CD14-positive monocyte (primary cell): Measurements from ENCODE around the gene GPR17. TPM values are rescaled to one million over a fixed set of nuclear protein-coding genes. Genes with fewer than 3 reads are reported as not detected.

Source experiments
- DNase-seq, 3 donors: peaks; one replicate each; pipeline ENCODE4 v3.0.0-alpha.2; 2011 to 2022
- H2AFZ ChIP-seq: 2 replicates; pipeline ENCODE4 v1.6.0; 2012; ENCODE audit warnings: mild to moderate bottlenecking, low read depth, low read length, inconsistent platforms; ENCODE audit not compliant: insufficient read depth, poor library complexity, severe bottlenecking
- H3K27ac ChIP-seq, 2 donors: 1 replicate in 1 of 2; 2 replicates in 1 of 2; pipeline ENCODE4 v1.5.1; 2012 to 2013; ENCODE audit warnings: low read length in 2 of 2, control low read depth in 1 of 2, inconsistent platforms in 1 of 2, low read depth in 1 of 2, mild to moderate bottlenecking in 1 of 2
- H3K27me3 ChIP-seq, 2 donors: one replicate each; pipeline versions ENCODE4 v1.6.0 to v1.6.1; 2011 to 2013; ENCODE audit warnings: low read length in 2 of 2; ENCODE audit not compliant: control insufficient read depth in 2 of 2, insufficient read depth in 2 of 2
- H3K36me3 ChIP-seq, 2 donors: replicated peaks in 1 of 2; 1 replicate in 1 of 2; 2 replicates in 1 of 2; pipeline versions ENCODE4 v1.5.1 to v1.6.1; 2012 to 2013; ENCODE audit warnings: low read length in 2 of 2, control low read depth in 1 of 2, inconsistent platforms in 1 of 2, mild to moderate bottlenecking in 1 of 2; ENCODE audit not compliant: insufficient read depth in 2 of 2, control insufficient read depth in 1 of 2
- H3K4me1 ChIP-seq, 2 donors: 1 replicate in 1 of 2; 2 replicates in 1 of 2; pipeline versions ENCODE4 v1.5.1 to v1.6.1; 2012 to 2013; ENCODE audit warnings: low read length in 2 of 2, control low read depth in 1 of 2, inconsistent platforms in 1 of 2, mild to moderate bottlenecking in 1 of 2, moderate library complexity in 1 of 2; ENCODE audit not compliant: insufficient read depth in 2 of 2, control insufficient read depth in 1 of 2
- H3K4me2 ChIP-seq: replicated peaks from 2 replicates; pipeline ENCODE3; 2012; ENCODE audit warnings: low read length, moderate library complexity, mild to moderate bottlenecking; ENCODE audit not compliant: poor library complexity, severe bottlenecking; ENCODE audit errors: extremely low read depth
- H3K4me3 ChIP-seq, 3 experiments: fragments of 200-600 bp in 1 of 3; sonication (generic) in 1 of 3; replicated peaks in 1 of 3; 1 replicate in 2 of 3; 2 replicates in 1 of 3; pipeline ENCODE4 v1.5.1; 2011 to 2013; ENCODE audit warnings: low read length in 3 of 3, mild to moderate bottlenecking in 3 of 3, control low read depth in 2 of 3, low read depth in 2 of 3, inconsistent platforms in 1 of 3, moderate library complexity in 1 of 3
- H3K79me2 ChIP-seq: 2 replicates; pipeline ENCODE4 v1.6.0; 2012; ENCODE audit warnings: mild to moderate bottlenecking, control low read depth, inconsistent platforms, low read length, moderate library complexity; ENCODE audit not compliant: insufficient read depth
- H3K9ac ChIP-seq: 2 replicates; pipeline ENCODE4 v1.6.0; 2017; ENCODE audit warnings: low read length, mild to moderate bottlenecking; ENCODE audit not compliant: insufficient read depth, poor library complexity, severe bottlenecking
- H3K9me3 ChIP-seq, 2 donors: replicated peaks in 1 of 2; 1 replicate in 1 of 2; 2 replicates in 1 of 2; pipeline versions ENCODE4 v1.5.1 to v1.6.1; 2012 to 2013; ENCODE audit warnings: low read length in 2 of 2, control low read depth in 1 of 2; ENCODE audit not compliant: control insufficient read depth in 1 of 2, insufficient read depth in 1 of 2
- H4K20me1 ChIP-seq: 2 replicates; pipeline ENCODE4 v1.6.0; 2012; ENCODE audit warnings: mild to moderate bottlenecking, low read length, control low read depth, moderate library complexity; ENCODE audit not compliant: insufficient read depth
- H3K27ac Mint-ChIP-seq, 7 donors: one replicate each; pipeline ENCODE4 v1.8.0; 2020; ENCODE audit warnings: mild to moderate bottlenecking in 7 of 7, mixed read lengths in 7 of 7, moderate library complexity in 6 of 7, inconsistent platforms in 2 of 7
- H3K27me3 Mint-ChIP-seq, 3 donors: one replicate each; pipeline ENCODE4 v1.8.0; 2021 to 2022; ENCODE audit warnings: low read depth in 3 of 3, mild to moderate bottlenecking in 3 of 3, mixed read lengths in 3 of 3, moderate library complexity in 3 of 3, inconsistent platforms in 1 of 3
- H3K36me3 Mint-ChIP-seq, 2 donors: one replicate each; pipeline ENCODE4 v1.8.0; 2020; ENCODE audit warnings: mixed read lengths in 2 of 2, inconsistent platforms in 1 of 2, mild to moderate bottlenecking in 1 of 2
- H3K4me1 Mint-ChIP-seq: one replicate; pipeline ENCODE4 v1.8.0; 2020; ENCODE audit warnings: mild to moderate bottlenecking, mixed read lengths
- H3K4me3 Mint-ChIP-seq, 2 donors: one replicate each; pipeline ENCODE4 v1.8.0; 2020; ENCODE audit warnings: mild to moderate bottlenecking in 2 of 2, mixed read lengths in 2 of 2, moderate library complexity in 1 of 2
- H3K9me3 Mint-ChIP-seq, 7 donors: one replicate each; pipeline ENCODE4 v1.8.0; 2020 to 2022; ENCODE audit warnings: mixed read lengths in 7 of 7, mild to moderate bottlenecking in 6 of 7, moderate library complexity in 6 of 7, inconsistent platforms in 2 of 7
- WGBS: methylation state at CpG from one replicate; pipeline ENCODE4 v1.1.5; 2013; ENCODE audit warnings: missing lambda C conversion rate; ENCODE audit not compliant: insufficient coverage; 5-methylcytosine and 5-hydroxymethylcytosine counted together
- intact Hi-C, 2 donors: fragments of 100-400 bp; cut with micrococcal nuclease; formaldehyde crosslinking; loops; one replicate each; pipeline versions ENCODE4 v1.15.0 to v1.15.1; 2023
- polyA plus RNA-seq, 3 donors: library from polyadenylated mRNA; depleted of rRNA in 1 of 3; unstranded in 2 of 3; stranded (reverse) in 1 of 3; fragments of 300-500 nt in 2 of 3; fragments of >200 nt in 1 of 3; fragmentation: Illumina TruSeq in 2 of 3; gene quantifications; 1 replicate in 2 of 3; 2 replicates in 1 of 3; pipeline ENCODE4 v1.2.3, GENCODE V29; 2012 to 2021
- TF ChIP-seq, protein P1 (sequence below): fragments of 200-600 bp; IDR thresholded peaks from one replicate; pipeline ENCODE4 v1.8.0; 2022; ENCODE audit warnings: antibody characterized with exemption, mild to moderate bottlenecking

The GPR17 gene
- polyA plus RNA-seq, 3 donors = 0.07 TPM; not detected in 2

DNA sequence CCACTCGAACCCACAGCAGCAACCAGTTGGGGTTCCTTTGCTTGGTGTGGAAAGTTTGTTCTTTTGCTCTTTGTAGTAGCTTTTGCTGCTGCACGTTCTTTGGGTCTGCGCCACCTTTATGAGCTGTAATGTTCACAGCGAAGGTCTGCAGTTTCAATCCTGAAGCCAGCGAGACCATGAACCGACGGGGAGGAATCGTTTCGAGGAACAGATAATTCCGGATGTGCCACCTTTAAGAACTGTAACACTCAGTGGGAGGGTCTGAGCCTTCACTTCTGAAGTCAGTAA lies 14.3 kb downstream of the GPR17 start:
- no peaks in the 10 kb centered on the region for H3K79me2 ChIP-seq
- DNase-seq = no peak
- H3K9ac ChIP-seq = no peak overlapping the region
- no peaks in the 10 kb centered on the region for H4K20me1 ChIP-seq
- H3K4me3 Mint-ChIP-seq = no peak overlapping the region
- H3K27me3 ChIP-seq = peaks cover 16 to 30% of the 10 kb centered on the region in 2 donors
- no peak overlapping the region for H3K4me3 ChIP-seq
- no peak overlapping the region for H2AFZ ChIP-seq
- peak overlapping the region in 1 of 7 donors; percentile 33 for H3K27ac Mint-ChIP-seq
- peaks cover 27 to 31% (median 28%) of the 10 kb centered on the region in 3 donors for H3K27me3 Mint-ChIP-seq
- 93% methylated on average over 7 of the region's 10 CpGs for WGBS
- peaks cover 7% of the 10 kb centered on the region in 2 donors for H3K9me3 ChIP-seq
- H3K4me1 Mint-ChIP-seq = peaks cover 9% of the 10 kb centered on the region
- intact Hi-C loops = no loop called here
- H3K4me1 ChIP-seq = no peaks in the 10 kb centered on the region
- peaks cover 0 to 3% of the 10 kb centered on the region in 2 donors for H3K36me3 Mint-ChIP-seq
- TF ChIP-seq, protein P1, sequence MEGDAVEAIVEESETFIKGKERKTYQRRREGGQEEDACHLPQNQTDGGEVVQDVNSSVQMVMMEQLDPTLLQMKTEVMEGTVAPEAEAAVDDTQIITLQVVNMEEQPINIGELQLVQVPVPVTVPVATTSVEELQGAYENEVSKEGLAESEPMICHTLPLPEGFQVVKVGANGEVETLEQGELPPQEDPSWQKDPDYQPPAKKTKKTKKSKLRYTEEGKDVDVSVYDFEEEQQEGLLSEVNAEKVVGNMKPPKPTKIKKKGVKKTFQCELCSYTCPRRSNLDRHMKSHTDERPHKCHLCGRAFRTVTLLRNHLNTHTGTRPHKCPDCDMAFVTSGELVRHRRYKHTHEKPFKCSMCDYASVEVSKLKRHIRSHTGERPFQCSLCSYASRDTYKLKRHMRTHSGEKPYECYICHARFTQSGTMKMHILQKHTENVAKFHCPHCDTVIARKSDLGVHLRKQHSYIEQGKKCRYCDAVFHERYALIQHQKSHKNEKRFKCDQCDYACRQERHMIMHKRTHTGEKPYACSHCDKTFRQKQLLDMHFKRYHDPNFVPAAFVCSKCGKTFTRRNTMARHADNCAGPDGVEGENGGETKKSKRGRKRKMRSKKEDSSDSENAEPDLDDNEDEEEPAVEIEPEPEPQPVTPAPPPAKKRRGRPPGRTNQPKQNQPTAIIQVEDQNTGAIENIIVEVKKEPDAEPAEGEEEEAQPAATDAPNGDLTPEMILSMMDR = no peak
- H3K9me3 Mint-ChIP-seq = peaks cover 0 to 13% (median 5%) of the 10 kb centered on the region in 7 donors
- no peak overlapping the region for H3K27ac ChIP-seq
- no peak overlapping the region for H3K4me2 ChIP-seq
- no peaks in the 10 kb centered on the region for H3K36me3 ChIP-seq

DNA sequence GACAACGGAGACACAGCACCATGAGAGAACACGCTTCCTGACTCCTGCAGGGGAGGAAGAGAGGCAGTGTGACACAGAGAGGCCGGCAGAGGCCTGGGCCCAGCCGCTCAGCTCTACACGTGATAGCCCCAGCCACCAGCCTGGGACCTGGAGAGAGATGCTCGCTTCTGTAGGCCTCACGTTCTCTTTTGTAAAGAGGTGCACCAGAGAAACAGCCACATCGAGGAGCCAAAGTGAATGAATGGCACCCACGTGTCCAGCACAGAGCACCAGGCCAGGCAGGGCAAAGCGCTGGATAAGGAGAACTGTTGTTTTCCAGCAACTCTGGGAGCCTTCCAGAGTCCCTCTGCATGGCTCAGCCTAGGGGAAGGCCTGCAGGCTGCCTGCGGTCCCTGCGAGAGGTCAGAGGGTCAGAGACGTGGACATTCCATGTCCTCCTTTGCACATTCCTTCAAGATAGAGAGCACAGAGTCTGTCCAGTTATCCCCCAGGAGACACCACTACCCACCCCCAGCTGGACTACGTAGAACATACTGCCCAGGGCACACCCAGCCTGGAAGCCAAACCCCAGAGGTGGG lies 15.2 kb downstream of the GPR17 start:
- WGBS = 95% methylated on average over 14 of the region's 14 CpGs
- Histone ChIP-seq H3K27me3 (peaks cover 25 to 39% of the 10 kb centered on the region in 2 donors), H2AFZ (no peak overlapping the region), H3K36me3 (no peaks in the 10 kb centered on the region), H3K4me2 (no peak overlapping the region), H3K4me3 (no peak overlapping the region), H3K9ac (no peak overlapping the region), H3K4me1 (no peaks in the 10 kb centered on the region), H3K27ac (no peak overlapping the region), H3K79me2 (no peaks in the 10 kb centered on the region), H4K20me1 (no peaks in the 10 kb centered on the region), H3K9me3 (peaks cover 7% of the 10 kb centered on the region in 2 donors)
- Mint-ChIP-seq H3K27me3 (peaks cover 36 to 41% (median 37%) of the 10 kb centered on the region in 3 donors), H3K9me3 (peaks cover 0 to 13% (median 5%) of the 10 kb centered on the region in 7 donors), H3K27ac (no peak overlapping the region), H3K4me3 (no peak overlapping the region), H3K36me3 (peaks cover 0 to 3% of the 10 kb centered on the region in 2 donors), H3K4me1 (peaks cover 9% of the 10 kb centered on the region)
- DNase-seq = no peak
- TF ChIP-seq, protein P1 = no peak
- intact Hi-C loops = no loop called here
